Heart right ventricle (tissue), 16 donors: ENCODE measurements around the gene ARHGAP23. TPM values are rescaled to one million over a fixed set of nuclear protein-coding genes. Genes with fewer than 3 reads are reported as not detected.

Experiments used
- ATAC-seq, 8 donors: fragments of 200-7000 bp; cut with Tn5 transposase; one replicate each; pipeline ENCODE4 v1.9.1; 2020; ENCODE audit warnings: mild to moderate bottlenecking in 8 of 8, moderate library complexity in 8 of 8, moderate number of reproducible peaks in 1 of 8
- DNase-seq, 2 donors: peaks; one replicate each; pipeline ENCODE4 v3.0.0-alpha.2; 2020
- H3K27ac ChIP-seq, 10 donors: fragments of 200-600 bp; sonication (generic) in 2 of 10; one replicate each; pipeline versions ENCODE4 v1.5.0 to v1.8.0; 2020 to 2022; ENCODE audit warnings: mild to moderate bottlenecking in 3 of 10
- H3K27me3 ChIP-seq, 7 donors: fragments of 200-600 bp; one replicate each; pipeline ENCODE4 v1.8.0; 2021 to 2022; ENCODE audit warnings: mild to moderate bottlenecking in 2 of 7
- H3K36me3 ChIP-seq, 9 donors: fragments of 200-600 bp; sonication (generic) in 1 of 9; one replicate each; pipeline versions ENCODE4 v1.5.0 to v1.8.0; 2020 to 2022; ENCODE audit warnings: mild to moderate bottlenecking in 2 of 9
- H3K4me1 ChIP-seq, 9 donors: fragments of 200-600 bp; sonication (generic) in 1 of 9; one replicate each; pipeline versions ENCODE4 v1.5.0 to v1.8.0; 2020 to 2022; ENCODE audit warnings: mild to moderate bottlenecking in 4 of 9
- H3K4me3 ChIP-seq, 10 donors: fragments of 200-600 bp; sonication (generic) in 2 of 10; one replicate each; pipeline versions ENCODE4 v1.5.0 to v1.8.0; 2020 to 2022; ENCODE audit warnings: mild to moderate bottlenecking in 7 of 10, moderate library complexity in 2 of 10
- H3K9me3 ChIP-seq, 11 donors: fragments of 200-600 bp in 10 of 11; sonication (generic) in 2 of 11; one replicate each; pipeline versions ENCODE4 v1.5.0 to v1.8.0; 2013 to 2022; ENCODE audit warnings: mild to moderate bottlenecking in 2 of 11, control low read depth in 1 of 11, moderate library complexity in 1 of 11
- CTCF ChIP-seq, 9 donors: fragments of 200-600 bp; sonication (generic) in 2 of 9; IDR thresholded peaks; one replicate each; pipeline versions ENCODE4 v1.5.0 to v1.8.0; 2021 to 2022; ENCODE audit warnings: antibody characterized with exemption in 9 of 9, mild to moderate bottlenecking in 5 of 9, moderate library complexity in 1 of 9
- WGBS, 2 donors: extraction: QIAGEN DNeasy Blood & Tissue Kit; methylation state at CpG; one replicate each; pipeline ENCODE4 v1.1.7; 2013; ENCODE audit warnings: inconsistent platforms in 1 of 2; 5-methylcytosine and 5-hydroxymethylcytosine counted together
- intact Hi-C, 10 donors: fragments of 100-400 bp; cut with DNase I; formaldehyde crosslinking; loops; one replicate each; pipeline versions ENCODE4 v1.11.1 to v1.14.2; 2022
- polyA plus RNA-seq, 2 donors: library from polyadenylated mRNA; stranded (reverse); fragments of 200-250 nt; gene quantifications; one replicate each; pipeline ENCODE4 v1.2.3, GENCODE V29; 2013
- total RNA-seq, 10 donors: library from RNA; stranded (reverse); fragmentation: NEBNext Ultra II Directional in 3 of 10; extraction: Animal tissue kit (Norgen Biotek cat#: 25700) in 3 of 10; gene quantifications; one replicate each; pipeline versions ENCODE4 v1.2.1 to v1.2.4, GENCODE V29; 2021 to 2023
- donor health status: Arrhythmogenic right ventricular cardiomyopathy.
- donor health status: ischemic (EF 13 %, LVEDD 7.1; RV severe dilation, severe dysfunction).
- donor health status: healthy with polysubstance abuse.
- donor health status: DM: no; HTN: yes; CAD: no.
- donor health status: DM: no; HTN: no; CAD: no.
- donor health status: ischemic (EF 25% LVEDD 6.9; RV normal size, moderate dysfunction).
- donor health status: ischemic (EF 25% LVEDD 5.7; RV mildly dilated, moderate dysfunction).
- donor health status: healthy.
- donor health status: DM: yes; HTN: yes; CAD: no.
- donor health status: Ischemic cardiomyopathy.
- donor health status: ischemic (EF 35%, LVEDD 5.7; RV mildly dilated, moderate dysfunction).
- donor health status: nonischemic (EF 11% LVEDD 7.7; RV severe dilation, severe dysfunction).
- donor health status: DM: yes; HTN: yes; CAD: no.
- donor health status: PGD.
- donor health status: ischemic (EF 29% LVEDD 5.4; RV normal size, mild dysfunction).
- donor health status: nonischemic (EF 23%, LVEDD 6.1; RV moderate dilation, normal function).

Gene ARHGAP23
- total and polyA plus RNA-seq, 12 donors: 31.5 to 78.4 (median 63.1) TPM

- no peak for TF ChIP-seq CTCF (IDR thresholded peaks at IDR 0.05)
- no peak for DNase-seq
- intact Hi-C loops: no loop called here
- Histone ChIP-seq H3K27me3 (peaks cover 0 to 60% (median 28%) of the 10 kb centered on the region in 7 donors), H3K36me3 (no peaks in the 10 kb centered on the region), H3K9me3 (no peaks in the 10 kb centered on the region), H3K27ac (no peak overlapping the region), H3K4me3 (no peak overlapping the region), H3K4me1 (no peaks in the 10 kb centered on the region)
- no peak for ATAC-seq
- WGBS, 2 donors: 75 to 76% methylated on average over 8 of the region's 8 CpGs
Observed at GRCh38 chr17:38535886-38536285, 107.6 kb downstream of the ARHGAP23 start.

- no peak for TF ChIP-seq CTCF (IDR thresholded peaks at IDR 0.05)
- Histone ChIP-seq H3K27ac (no peak overlapping the region), H3K4me3 (no peak overlapping the region), H3K4me1 (no peaks in the 10 kb centered on the region), H3K27me3 (peaks cover 0 to 61% (median 26%) of the 10 kb centered on the region in 7 donors), H3K9me3 (no peaks in the 10 kb centered on the region), H3K36me3 (no peaks in the 10 kb centered on the region)
- ATAC-seq: no peak
- intact Hi-C loops: no loop called here
- no peak for DNase-seq
- WGBS, 2 donors: 78 to 82% methylated on average over 4 of the region's 4 CpGs
Observed at GRCh38 chr17:38536661-38537060, 108.4 kb downstream of the ARHGAP23 start.

- Histone ChIP-seq H3K4me3 (no peak overlapping the region), H3K9me3 (no peaks in the 10 kb centered on the region), H3K27me3 (peaks cover 0 to 58% (median 14%) of the 10 kb centered on the region in 7 donors), H3K4me1 (no peaks in the 10 kb centered on the region), H3K36me3 (no peaks in the 10 kb centered on the region), H3K27ac (no peak overlapping the region)
- DNase-seq (no peak), ATAC-seq (no peak)
- TF ChIP-seq CTCF (IDR thresholded peaks at IDR 0.05): no peak
- intact Hi-C loops: no loop called here
- WGBS, 2 donors: 88 to 91% methylated on average over 9 of the region's 9 CpGs
Observed at GRCh38 chr17:38538906-38539305, 110.6 kb downstream of the ARHGAP23 start.

GRCh38 chr17:38539386-38539785 lies 111.1 kb downstream of the ARHGAP23 start:
- Histone ChIP-seq H3K27ac (no peak overlapping the region), H3K27me3 (peaks cover 0 to 58% (median 19%) of the 10 kb centered on the region in 7 donors), H3K9me3 (no peaks in the 10 kb centered on the region), H3K4me3 (no peak overlapping the region), H3K36me3 (no peaks in the 10 kb centered on the region), H3K4me1 (no peaks in the 10 kb centered on the region)
- ATAC-seq (no peak), DNase-seq (no peak)
- 79 to 85% methylated on average over 8 of the region's 8 CpGs for WGBS, 2 donors
- TF ChIP-seq CTCF (IDR thresholded peaks at IDR 0.05): no peak
- intact Hi-C loops: no loop called here
